Skin of body (tissue), 3 donors: ENCODE measurements around the gene TCIRG1. TPM values are rescaled to one million over a fixed set of nuclear protein-coding genes. Genes with fewer than 3 reads are reported as not detected.
"Not testable (repeated sequence)": the region's sequence is repeated elsewhere in the genome, so short reads cannot be mapped to it uniquely, and the experiment has no call there.

Source experiments
- DNase-seq: peaks from one replicate; lab custom pipeline; 2025; lab: John Stamatoyannopoulos, UW
- small RNA-seq: library from RNA; depleted of rRNA; stranded (forward); fragments of <200 nt; gene quantifications from one replicate; pipeline ENCODE3, GENCODE V24; 2014; ENCODE audit warnings: low replicate concordance
- total RNA-seq: library from RNA; depleted of rRNA; stranded (reverse); fragments of >200 nt; gene quantifications from one replicate; pipeline ENCODE4 v1.2.3, GENCODE V29; 2014

TCIRG1 gene
- total RNA-seq, 1 donor from 2014 or later = 22.5 TPM

GRCh38 chr11:68082481-68082880 is 43.7 kb downstream of the TCIRG1 start:
- no peak for DNase-seq

GRCh38 chr11:68083517-68083916 is 44.7 kb downstream of the TCIRG1 start:
- no peak for DNase-seq

- no peak for DNase-seq
Observed at GRCh38 chr11:68089679-68090078, 50.9 kb downstream of the TCIRG1 start.

GRCh38 chr11:68090287-68090686 is 51.5 kb downstream of the TCIRG1 start:
- no peak for DNase-seq

- DNase-seq = no peak
Observed at GRCh38 chr11:68090706-68091105, 51.9 kb downstream of the TCIRG1 start.

- DNase-seq = no peak
Observed at GRCh38 chr11:68092411-68092810, 53.6 kb downstream of the TCIRG1 start.

- DNase-seq = not testable (repeated sequence)
Observed at GRCh38 chr11:68092946-68093345, 54.1 kb downstream of the TCIRG1 start.

- DNase-seq = no peak
Observed at GRCh38 chr11:68093565-68093964, 54.7 kb downstream of the TCIRG1 start.

GRCh38 chr11:68096962-68097361 is 58.1 kb downstream of the TCIRG1 start:
- no peak for DNase-seq

GRCh38 chr11:68099057-68099456 is 60.2 kb downstream of the TCIRG1 start:
- DNase-seq = no peak

- DNase-seq = no peak
Observed at GRCh38 chr11:68099474-68100405, 60.9 kb downstream of the TCIRG1 start.

Small RNAs within 50 kb of the gene (small RNA-seq; reads per million reads assigned to genes)
- not detected for gene MIR6753

Other genes with a start within 250 kb of the TCIRG1 start
- gene UNC93B1, start 34.9 kb upstream of the TCIRG1 start, total RNA-seq = 7.0 TPM
- gene ALDH3B1, start 28.7 kb upstream of the TCIRG1 start, total RNA-seq = 2.1 TPM
- 44.2 TPM for gene NDUFS8, start 8.3 kb upstream of the TCIRG1 start, total RNA-seq
- 20.8 TPM for gene CHKA, start 82.4 kb downstream of the TCIRG1 start, total RNA-seq
- 41.5 TPM for gene KMT5B, start 174.3 kb downstream of the TCIRG1 start, total RNA-seq
- gene C11orf24, start 232.9 kb downstream of the TCIRG1 start, total RNA-seq = 18.5 TPM